HG03196 (cell line): ENCODE results near the gene BAHD1.

Experiments
- ATAC-seq: cut with Tn5 transposase; IDR thresholded peaks from one replicate; pipeline ENCODE4 v1.9.1; 2021; ENCODE audit not compliant: unreplicated experiment

The BAHD1 gene

GRCh38 chr15:40464595-40465185 is 23.9 kb downstream of the BAHD1 start:
- ATAC-seq, result no peak

GRCh38 chr15:40465939-40466338 is 25.2 kb downstream of the BAHD1 start:
- no peak for ATAC-seq

GRCh38 chr15:40466426-40467260 is 25.9 kb downstream of the BAHD1 start:
- no peak for ATAC-seq

GRCh38 chr15:40467261-40467615 is 26.5 kb downstream of the BAHD1 start:
- ATAC-seq, result no peak

- no peak for ATAC-seq
Observed at GRCh38 chr15:40468898-40469331, 28.2 kb downstream of the BAHD1 start.

GRCh38 chr15:40469776-40470390 is 29.1 kb downstream of the BAHD1 start:
- ATAC-seq, result no peak

GRCh38 chr15:40470423-40471104 is 29.8 kb downstream of the BAHD1 start, which contains the start of gene CHST14:
Gene CHST14, plus strand, starts transcription at chr15:40470984. Its CDS starts 230 bp downstream, at chr15:40471214.
- ATAC-seq, result peak; percentile 42

- ATAC-seq, result peak; percentile 30
Observed at GRCh38 chr15:40471105-40471807, 30.5 kb downstream of the BAHD1 start.

- peak; percentile 6 for ATAC-seq
Observed at GRCh38 chr15:40471808-40472150, 31.0 kb downstream of the BAHD1 start.

GRCh38 chr15:40472171-40472727 is 31.5 kb downstream of the BAHD1 start:
- ATAC-seq, result no peak

GRCh38 chr15:40474581-40474980 is 33.8 kb downstream of the BAHD1 start:
- no peak for ATAC-seq

- no peak for ATAC-seq
Observed at GRCh38 chr15:40477642-40478327, 37.0 kb downstream of the BAHD1 start.

- no peak for ATAC-seq
Observed at GRCh38 chr15:40479024-40479423, 38.3 kb downstream of the BAHD1 start.

- ATAC-seq, result no peak
Observed at GRCh38 chr15:40481341-40482074, 40.8 kb downstream of the BAHD1 start.

- no peak for ATAC-seq
Observed at GRCh38 chr15:40483919-40484318, 43.2 kb downstream of the BAHD1 start.

GRCh38 chr15:40486066-40486770 is 45.5 kb downstream of the BAHD1 start:
- ATAC-seq, result no peak

GRCh38 chr15:40487816-40488682 is 47.3 kb downstream of the BAHD1 start:
- ATAC-seq, result no peak
